Adrenal gland (tissue), 5 donors: ENCODE measurements around the gene NOL4L.

Experiments used
- CTCF ChIP-seq, 6 experiments: fragments of 450-650 bp in 4 of 6; fragments of 200-600 bp in 2 of 6; sonication (generic) in 1 of 6; IDR thresholded peaks; 1 replicate in 5 of 6; 2 replicates in 1 of 6; pipeline versions ENCODE4 v1.5.1 to v1.8.0; 2016 to 2021; ENCODE audit warnings: antibody characterized with exemption in 6 of 6, mild to moderate bottlenecking in 2 of 6, moderate library complexity in 1 of 6
- POLR2A ChIP-seq, 2 donors: fragments of 450-650 bp; IDR thresholded peaks; one replicate each; pipeline ENCODE4 v1.6.1; 2017; ENCODE audit warnings: antibody characterized with exemption in 2 of 2, mild to moderate bottlenecking in 2 of 2, moderate library complexity in 1 of 2
- donor health status: DM: no; HTN: no; CAD: no.

- TF ChIP-seq CTCF (IDR thresholded peaks at IDR 0.05) (no peak), POLR2A (IDR thresholded peaks at IDR 0.05) (no peak)
These were observed 47.2 kb downstream of the NOL4L start for GRCh38 chr20:32537657-32538525.
